GM19455 (cell line): ENCODE results near the gene ZDHHC1.

Source experiments
- ATAC-seq: cut with Tn5 transposase; IDR thresholded peaks from one replicate; pipeline ENCODE4 v1.9.1; 2021; ENCODE audit not compliant: unreplicated experiment

Gene ZDHHC1

GRCh38 chr16:67447508-67448076 is 31.3 kb upstream of the ZDHHC1 start:
- ATAC-seq: no peak

GRCh38 chr16:67446968-67447507 is 30.8 kb upstream of the ZDHHC1 start:
- ATAC-seq: no peak

- no peak for ATAC-seq
Observed at GRCh38 chr16:67445913-67446907, 29.9 kb upstream of the ZDHHC1 start.

GRCh38 chr16:67445441-67445912 is 29.2 kb upstream of the ZDHHC1 start:
- no peak for ATAC-seq

GRCh38 chr16:67445126-67445426 is 28.8 kb upstream of the ZDHHC1 start:
- ATAC-seq: no peak

GRCh38 chr16:67444259-67445125 is 28.2 kb upstream of the ZDHHC1 start:
- ATAC-seq: no peak

GRCh38 chr16:67443265-67443664 is 27.0 kb upstream of the ZDHHC1 start:
- no peak for ATAC-seq

- ATAC-seq: no peak
Observed at GRCh38 chr16:67442581-67443255, 26.4 kb upstream of the ZDHHC1 start.

GRCh38 chr16:67441907-67442306 is 25.6 kb upstream of the ZDHHC1 start:
- no peak for ATAC-seq

- ATAC-seq: no peak
Observed at GRCh38 chr16:67441271-67441753, 25.0 kb upstream of the ZDHHC1 start.

GRCh38 chr16:67438824-67439393 is 22.6 kb upstream of the ZDHHC1 start:
- no peak for ATAC-seq

- no peak for ATAC-seq
Observed at GRCh38 chr16:67438098-67438791, 22.0 kb upstream of the ZDHHC1 start.

- ATAC-seq: no peak
Observed at GRCh38 chr16:67437513-67437912, 21.2 kb upstream of the ZDHHC1 start.

GRCh38 chr16:67436640-67437193 is 20.4 kb upstream of the ZDHHC1 start:
- no peak for ATAC-seq

GRCh38 chr16:67435758-67436164 is 19.5 kb upstream of the ZDHHC1 start:
- no peak for ATAC-seq

- ATAC-seq: no peak
Observed at GRCh38 chr16:67433131-67433719, 16.9 kb upstream of the ZDHHC1 start.

- ATAC-seq: no peak
Observed at GRCh38 chr16:67432506-67432890, 16.2 kb upstream of the ZDHHC1 start.

GRCh38 chr16:67431775-67432505 is 15.7 kb upstream of the ZDHHC1 start:
- no peak for ATAC-seq
